SU-DHL-6 (cell line): Measurements from ENCODE around the gene SORCS2.

Experiments
- H2AFZ ChIP-seq: fragments of 200-600 bp; sonication (generic); 2 replicates; pipeline ENCODE4 v1.6.1; 2014; ENCODE audit warnings: low read depth, mild to moderate bottlenecking, moderate library complexity, mixed read lengths, antibody characterized with exemption, low read length; ENCODE audit not compliant: severe bottlenecking
- H3F3A ChIP-seq: fragments of 200-600 bp; shearing (Covaris generic); 2 replicates; pipeline ENCODE4 v1.6.0; 2016; ENCODE audit warnings: antibody characterized with exemption, mild to moderate bottlenecking; ENCODE audit not compliant: insufficient read depth
- H3K27ac ChIP-seq: fragments of 200-600 bp; sonication (generic); 2 replicates; pipeline ENCODE4 v1.5.1; 2016; ENCODE audit warnings: low read depth, mild to moderate bottlenecking, low read length, moderate library complexity, mixed read lengths
- H3K27me3 ChIP-seq: fragments of 200-600 bp; sonication (generic), shearing (Covaris generic); 2 replicates; pipeline ENCODE4 v1.6.0; 2014; ENCODE audit warnings: mild to moderate bottlenecking, low read length
- H3K36me3 ChIP-seq: fragments of 200-600 bp; sonication (generic); 2 replicates; pipeline ENCODE4 v1.6.1; 2014; ENCODE audit warnings: mild to moderate bottlenecking, low read length, mixed read lengths
- H3K4me2 ChIP-seq: fragments of 300-600, 200-600 bp; shearing (Covaris generic), sonication (generic); 2 replicates; pipeline ENCODE4 v1.6.0; 2014; ENCODE audit warnings: low read length, low read depth, mild to moderate bottlenecking; ENCODE audit not compliant: poor library complexity, severe bottlenecking
- H3K4me3 ChIP-seq: fragments of 200-600 bp; sonication (generic); 2 replicates; pipeline ENCODE4 v1.5.1; 2014; ENCODE audit warnings: antibody characterized with exemption, low read length, mild to moderate bottlenecking, mixed read lengths; ENCODE audit not compliant: insufficient read depth, poor library complexity, severe bottlenecking
- H3K79me2 ChIP-seq: fragments of 200-600 bp; sonication (generic); 2 replicates; pipeline ENCODE4 v1.6.1; 2014; ENCODE audit warnings: mild to moderate bottlenecking, low read length, moderate library complexity; ENCODE audit not compliant: insufficient read depth
- H3K9ac ChIP-seq: fragments of 200-600 bp; sonication (generic); 2 replicates; pipeline ENCODE4 v1.7.0; 2014; ENCODE audit warnings: mild to moderate bottlenecking, low read length
- H3K9me2 ChIP-seq: fragments of 200-600 bp; sonication (generic); replicated peaks from 2 replicates; pipeline ENCODE4 v1.6.1; 2014; ENCODE audit warnings: low read length; ENCODE audit not compliant: insufficient read depth
- H3K9me3 ChIP-seq: fragments of 200-600 bp; sonication (generic); 2 replicates; pipeline ENCODE4 v1.6.1; 2014; ENCODE audit warnings: low read length, mixed read lengths; ENCODE audit not compliant: insufficient read depth
- H4K20me1 ChIP-seq: fragments of 200-600 bp; sonication (generic); 2 replicates; pipeline ENCODE4 v1.6.1; 2014; ENCODE audit warnings: low read depth, mild to moderate bottlenecking, antibody characterized with exemption, low read length, moderate library complexity, mixed read lengths
- EZH2phosphoT487 ChIP-seq: fragments of 200-600 bp; sonication (generic), shearing (Covaris generic); conservative IDR thresholded peaks from 2 replicates; pipeline ENCODE4 v1.6.1; 2018; ENCODE audit warnings: mild to moderate bottlenecking, antibody characterized with exemption, low read length, moderate library complexity, mixed read lengths
- TF ChIP-seq, protein P1 (sequence below): fragments of 200-600 bp; sonication (generic); IDR thresholded peaks from one replicate; pipeline ENCODE4 v1.5.1; 2017; ENCODE audit warnings: antibody characterized with exemption, mild to moderate bottlenecking, low read length, moderate library complexity; ENCODE audit not compliant: insufficient read depth, poor library complexity, severe bottlenecking

The SORCS2 gene

DNA sequence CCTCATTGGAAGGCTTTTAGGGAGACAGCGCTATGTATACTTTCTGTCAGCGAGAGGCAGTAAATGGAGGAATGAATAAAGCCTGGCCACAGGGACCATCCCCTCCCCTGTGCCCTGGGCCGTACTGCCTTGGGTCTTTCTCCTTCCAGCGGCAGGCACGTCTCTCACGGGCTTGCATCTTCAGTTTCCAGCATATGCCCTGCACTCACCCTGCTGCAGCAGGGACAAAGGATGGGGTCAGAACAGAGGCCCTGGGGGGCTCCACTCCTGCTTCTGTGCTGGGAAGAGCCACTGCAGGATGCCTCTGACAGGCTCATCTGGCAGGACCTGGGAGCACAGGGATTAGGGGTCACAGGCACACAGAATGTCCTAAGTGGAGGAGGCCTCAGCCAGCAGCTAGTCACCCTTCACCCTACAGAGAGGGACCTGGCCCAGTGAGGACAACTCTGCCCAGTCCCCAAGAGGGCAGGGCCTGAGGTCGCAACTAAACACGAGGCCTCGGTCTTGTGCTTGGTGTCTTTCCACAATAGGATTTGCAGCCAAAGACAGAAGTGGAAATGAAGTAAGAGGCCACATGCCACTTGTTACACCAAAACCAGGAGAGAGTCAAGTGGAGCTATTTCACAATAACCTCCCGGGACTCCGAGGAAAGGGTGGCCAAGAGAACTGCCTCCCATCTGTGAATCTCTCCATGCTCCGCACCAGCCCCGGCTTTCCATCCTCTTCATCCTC, 596.5 kb downstream of the SORCS2 start:
- Histone ChIP-seq H3K9me3 (no peaks in the 10 kb centered on the region), H3K36me3 (no peaks in the 10 kb centered on the region), H4K20me1 (no peaks in the 10 kb centered on the region), H3K4me3 (no peak overlapping the region), H3K27ac (no peak overlapping the region), H3K9me2 (no peaks in the 10 kb centered on the region), H3K79me2 (no peaks in the 10 kb centered on the region), H3F3A (no peaks in the 10 kb centered on the region), H3K4me2 (no peak overlapping the region), H2AFZ (no peak overlapping the region), H3K9ac (no peak overlapping the region), H3K27me3 (no peaks in the 10 kb centered on the region; the same call in 1 of the 2 replicates)
- no peak for TF ChIP-seq EZH2phosphoT487
- TF ChIP-seq, protein P1, sequence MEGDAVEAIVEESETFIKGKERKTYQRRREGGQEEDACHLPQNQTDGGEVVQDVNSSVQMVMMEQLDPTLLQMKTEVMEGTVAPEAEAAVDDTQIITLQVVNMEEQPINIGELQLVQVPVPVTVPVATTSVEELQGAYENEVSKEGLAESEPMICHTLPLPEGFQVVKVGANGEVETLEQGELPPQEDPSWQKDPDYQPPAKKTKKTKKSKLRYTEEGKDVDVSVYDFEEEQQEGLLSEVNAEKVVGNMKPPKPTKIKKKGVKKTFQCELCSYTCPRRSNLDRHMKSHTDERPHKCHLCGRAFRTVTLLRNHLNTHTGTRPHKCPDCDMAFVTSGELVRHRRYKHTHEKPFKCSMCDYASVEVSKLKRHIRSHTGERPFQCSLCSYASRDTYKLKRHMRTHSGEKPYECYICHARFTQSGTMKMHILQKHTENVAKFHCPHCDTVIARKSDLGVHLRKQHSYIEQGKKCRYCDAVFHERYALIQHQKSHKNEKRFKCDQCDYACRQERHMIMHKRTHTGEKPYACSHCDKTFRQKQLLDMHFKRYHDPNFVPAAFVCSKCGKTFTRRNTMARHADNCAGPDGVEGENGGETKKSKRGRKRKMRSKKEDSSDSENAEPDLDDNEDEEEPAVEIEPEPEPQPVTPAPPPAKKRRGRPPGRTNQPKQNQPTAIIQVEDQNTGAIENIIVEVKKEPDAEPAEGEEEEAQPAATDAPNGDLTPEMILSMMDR = no peak

DNA sequence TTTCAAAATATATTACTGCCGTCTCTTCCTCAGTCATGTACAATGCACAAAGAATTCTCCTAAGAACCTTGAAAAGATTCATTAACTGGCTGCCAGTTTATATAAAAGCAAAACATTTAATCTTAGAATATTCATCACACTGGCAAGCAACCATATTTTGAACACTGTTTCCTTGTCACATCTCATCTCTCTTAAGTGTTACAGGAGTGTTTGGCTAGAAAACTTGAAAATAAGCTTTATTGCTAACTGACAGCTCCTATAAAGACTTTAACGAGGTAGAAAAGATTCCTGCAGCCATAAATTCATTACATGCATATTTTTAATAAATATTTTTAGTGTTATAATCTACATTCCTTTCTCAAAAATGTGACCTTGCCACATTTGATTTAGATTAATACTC, 597.7 kb downstream of the SORCS2 start:
- Histone ChIP-seq H3K9ac (no peak overlapping the region), H4K20me1 (no peaks in the 10 kb centered on the region), H3K9me2 (no peaks in the 10 kb centered on the region), H3K9me3 (no peaks in the 10 kb centered on the region), H2AFZ (no peak overlapping the region), H3K79me2 (no peaks in the 10 kb centered on the region), H3K27ac (no peak overlapping the region), H3F3A (no peaks in the 10 kb centered on the region), H3K4me2 (no peak overlapping the region), H3K27me3 (no peaks in the 10 kb centered on the region; the same call in 1 of the 2 replicates), H3K4me3 (no peak overlapping the region), H3K36me3 (no peaks in the 10 kb centered on the region)
- TF ChIP-seq EZH2phosphoT487 = no peak
- TF ChIP-seq, protein P1 = no peak

DNA sequence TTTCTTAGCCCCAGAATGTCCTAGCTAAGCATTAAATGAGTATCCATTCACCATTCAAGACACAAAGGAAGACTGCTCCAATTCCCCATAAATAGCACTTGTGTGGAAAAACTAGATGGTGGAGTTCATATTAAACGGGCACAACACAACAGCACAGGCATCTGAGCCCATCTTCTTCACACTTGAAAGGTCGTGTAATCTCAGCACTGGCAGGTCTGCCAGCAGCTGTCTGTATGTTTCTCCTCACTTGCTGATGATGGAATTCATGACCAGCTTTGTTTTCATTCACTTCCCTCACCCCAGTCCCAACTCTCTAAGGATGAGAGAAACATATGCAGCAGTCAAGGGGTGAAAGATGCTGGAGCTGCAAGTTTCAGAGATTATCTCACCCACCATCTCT, 598.7 kb downstream of the SORCS2 start:
- H3K4me2 ChIP-seq = no peak overlapping the region
- H3K79me2 ChIP-seq = no peaks in the 10 kb centered on the region
- no peaks in the 10 kb centered on the region for H3K9me2 ChIP-seq
- no peak for TF ChIP-seq EZH2phosphoT487
- TF ChIP-seq, protein P1 = no peak
- no peaks in the 10 kb centered on the region; the same call in 1 of the 2 replicates for H3K27me3 ChIP-seq
- no peak overlapping the region for H3K27ac ChIP-seq
- H3K36me3 ChIP-seq = no peaks in the 10 kb centered on the region
- no peaks in the 10 kb centered on the region for H3F3A ChIP-seq
- no peaks in the 10 kb centered on the region for H3K9me3 ChIP-seq
- H3K9ac ChIP-seq = no peak overlapping the region
- H2AFZ ChIP-seq = no peak overlapping the region
- H3K4me3 ChIP-seq = no peak overlapping the region
- no peaks in the 10 kb centered on the region for H4K20me1 ChIP-seq
